Mesothelial cell of epicardium (in vitro differentiated cells): ENCODE measurements around the gene SAP30BP. TPM values are rescaled to one million over a fixed set of nuclear protein-coding genes. Genes with fewer than 3 reads are reported as not detected.

Experiments used
- DNase-seq, 2 experiments: peaks; one replicate each; pipeline ENCODE4 v3.0.0; 2021; ENCODE audit warnings: low spot score in 2 of 2; ENCODE audit not compliant: unreplicated experiment in 2 of 2
- H3K27ac Mint-ChIP-seq: 2 replicates; pipeline ENCODE4 v1.8.0; 2021; ENCODE audit warnings: mixed read lengths
- H3K27me3 Mint-ChIP-seq: 2 replicates; pipeline ENCODE4 v1.8.0; 2021; ENCODE audit warnings: low read depth, mixed read lengths
- H3K36me3 Mint-ChIP-seq: 2 replicates; pipeline ENCODE4 v1.8.0; 2021; ENCODE audit warnings: mixed read lengths
- H3K4me1 Mint-ChIP-seq: 2 replicates; pipeline ENCODE4 v1.8.0; 2021; ENCODE audit warnings: mixed read lengths
- H3K4me3 Mint-ChIP-seq: 2 replicates; pipeline ENCODE4 v1.8.0; 2021; ENCODE audit warnings: mild to moderate bottlenecking, moderate library complexity, mixed read lengths
- H3K9me3 Mint-ChIP-seq: 2 replicates; pipeline ENCODE4 v1.8.0; 2021; ENCODE audit warnings: mixed read lengths
- total RNA-seq: library from RNA; stranded (reverse); gene quantifications from 3 replicates; pipeline ENCODE4 v1.2.1, GENCODE V29; 2021
- TF ChIP-seq, protein P1 (sequence below): fragments of 200-600 bp; sonication (generic); IDR thresholded peaks from one replicate; pipeline ENCODE4 v1.5.0; 2021; ENCODE audit warnings: antibody characterized with exemption; ENCODE audit not compliant: unreplicated experiment

The SAP30BP gene
- total RNA-seq, 1 donor from 2014 or later: 96.0 TPM

GRCh38 chr17:75664099-75664549, 3.0 kb upstream of the SAP30BP start:
- Mint-ChIP-seq H3K4me3 (no peak overlapping the region), H3K4me1 (peaks cover 17% of the 10 kb centered on the region), H3K27ac (no peak overlapping the region), H3K9me3 (no peaks in the 10 kb centered on the region), H3K27me3 (no peaks in the 10 kb centered on the region), H3K36me3 (peaks cover 16% of the 10 kb centered on the region)
- no peak for DNase-seq
- TF ChIP-seq, protein P1, sequence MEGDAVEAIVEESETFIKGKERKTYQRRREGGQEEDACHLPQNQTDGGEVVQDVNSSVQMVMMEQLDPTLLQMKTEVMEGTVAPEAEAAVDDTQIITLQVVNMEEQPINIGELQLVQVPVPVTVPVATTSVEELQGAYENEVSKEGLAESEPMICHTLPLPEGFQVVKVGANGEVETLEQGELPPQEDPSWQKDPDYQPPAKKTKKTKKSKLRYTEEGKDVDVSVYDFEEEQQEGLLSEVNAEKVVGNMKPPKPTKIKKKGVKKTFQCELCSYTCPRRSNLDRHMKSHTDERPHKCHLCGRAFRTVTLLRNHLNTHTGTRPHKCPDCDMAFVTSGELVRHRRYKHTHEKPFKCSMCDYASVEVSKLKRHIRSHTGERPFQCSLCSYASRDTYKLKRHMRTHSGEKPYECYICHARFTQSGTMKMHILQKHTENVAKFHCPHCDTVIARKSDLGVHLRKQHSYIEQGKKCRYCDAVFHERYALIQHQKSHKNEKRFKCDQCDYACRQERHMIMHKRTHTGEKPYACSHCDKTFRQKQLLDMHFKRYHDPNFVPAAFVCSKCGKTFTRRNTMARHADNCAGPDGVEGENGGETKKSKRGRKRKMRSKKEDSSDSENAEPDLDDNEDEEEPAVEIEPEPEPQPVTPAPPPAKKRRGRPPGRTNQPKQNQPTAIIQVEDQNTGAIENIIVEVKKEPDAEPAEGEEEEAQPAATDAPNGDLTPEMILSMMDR: no peak

GRCh38 chr17:75665981-75666380, 1.2 kb upstream of the SAP30BP start:
- H3K9me3 Mint-ChIP-seq: no peaks in the 10 kb centered on the region
- H3K4me3 Mint-ChIP-seq: peak overlapping the region; percentile 59
- TF ChIP-seq, protein P1: no peak
- no peak for DNase-seq
- H3K27me3 Mint-ChIP-seq: no peaks in the 10 kb centered on the region
- H3K36me3 Mint-ChIP-seq: peaks cover 24% of the 10 kb centered on the region
- H3K4me1 Mint-ChIP-seq: peaks cover 17% of the 10 kb centered on the region
- peak overlapping the region; percentile 83 for H3K27ac Mint-ChIP-seq

GRCh38 chr17:75667825-75668224, 687 bp downstream of the SAP30BP start:
- DNase-seq: no peak

GRCh38 chr17:75668489-75668888, 1.4 kb downstream of the SAP30BP start:
- Mint-ChIP-seq H3K4me3 (no peak overlapping the region), H3K4me1 (peaks cover 17% of the 10 kb centered on the region), H3K27ac (no peak overlapping the region), H3K27me3 (no peaks in the 10 kb centered on the region), H3K9me3 (no peaks in the 10 kb centered on the region), H3K36me3 (peaks cover 21% of the 10 kb centered on the region)
- TF ChIP-seq, protein P1: no peak
- no peak for DNase-seq

More at GRCh38 chr17:75667825-75668224, 687 bp downstream of the SAP30BP start:
- TF ChIP-seq, protein P1: no peak
- Mint-ChIP-seq H3K9me3 (no peaks in the 10 kb centered on the region), H3K4me1 (peaks cover 17% of the 10 kb centered on the region), H3K4me3 (no peak overlapping the region), H3K27ac (no peak overlapping the region), H3K36me3 (peaks cover 21% of the 10 kb centered on the region), H3K27me3 (no peaks in the 10 kb centered on the region)

- Mint-ChIP-seq H3K27me3 (no peaks in the 10 kb centered on the region), H3K4me1 (peaks cover 14% of the 10 kb centered on the region), H3K27ac (no peak overlapping the region), H3K4me3 (no peak overlapping the region), H3K9me3 (no peaks in the 10 kb centered on the region), H3K36me3 (peaks cover 14% of the 10 kb centered on the region)
- DNase-seq: no peak
- TF ChIP-seq, protein P1: no peak
Measured at GRCh38 chr17:75670868-75671267, 3.7 kb downstream of the SAP30BP start.

GRCh38 chr17:75672011-75672410, 4.9 kb downstream of the SAP30BP start:
- peaks cover 14% of the 10 kb centered on the region for H3K36me3 Mint-ChIP-seq
- no peak overlapping the region for H3K27ac Mint-ChIP-seq
- no peak for DNase-seq
- H3K4me1 Mint-ChIP-seq: peaks cover 8% of the 10 kb centered on the region
- H3K27me3 Mint-ChIP-seq: no peaks in the 10 kb centered on the region
- TF ChIP-seq, protein P1: no peak
- H3K9me3 Mint-ChIP-seq: no peaks in the 10 kb centered on the region
- H3K4me3 Mint-ChIP-seq: no peak overlapping the region
